ENCODE data around the gene GNG13. TPM values are rescaled to one million over a fixed set of nuclear protein-coding genes. Genes with fewer than 3 reads are reported as not detected.
"Not testable (repeated sequence)": the region's sequence is repeated elsewhere in the genome, so short reads cannot be mapped to it uniquely, and the experiment has no call there.

Gene GNG13
- total RNA-seq, 2 donors from 2014 or later, result not detected

- H3K36me3 ChIP-seq, result no peaks in the 10 kb centered on the region
- peaks cover 5 to 9% of the 10 kb centered on the region in 2 donors for H3K4me1 ChIP-seq (ENCODE audit: control insufficient read depth in 1 of 2, low read depth in 2 of 2)
- H3K4me3 ChIP-seq, result no peak overlapping the region
- H3K27me3 ChIP-seq (replicated peaks; ENCODE audit: insufficient read depth), result no peaks in the 10 kb centered on the region
- H3K27ac ChIP-seq, result no peak overlapping the region
- ATAC-seq (ENCODE audit: insufficient number of reproducible peaks, low FRiP score, low read depth) (no peak), DNase-seq (ENCODE audit: low spot score) (no peak)
- TF ChIP-seq CTCF (IDR thresholded peaks at IDR 0.05), result no peak
- no peaks in the 10 kb centered on the region for H3K9me3 ChIP-seq
These were observed 20.2 kb upstream of the GNG13 start for GRCh38 chr16:820748-821147.

GRCh38 chr16:820044-820408 lies 19.5 kb upstream of the GNG13 start:
- H3K4me1 ChIP-seq (ENCODE audit: control insufficient read depth in 1 of 2, low read depth in 2 of 2); H3K27ac ChIP-seq; H3K4me3 ChIP-seq; H3K36me3 ChIP-seq; DNase-seq (ENCODE audit: low spot score); H3K27me3 ChIP-seq (replicated peaks; ENCODE audit: insufficient read depth); ATAC-seq (ENCODE audit: insufficient number of reproducible peaks, low FRiP score, low read depth); H3K9me3 ChIP-seq: not testable (repeated sequence)

- Histone ChIP-seq H3K4me1 (ENCODE audit: control insufficient read depth in 1 of 2, low read depth in 2 of 2) (no peaks in the 10 kb centered on the region), H3K9me3 (no peaks in the 10 kb centered on the region), H3K27ac (no peak overlapping the region), H3K4me3 (no peak overlapping the region), H3K36me3 (no peaks in the 10 kb centered on the region), H3K27me3 (replicated peaks; ENCODE audit: insufficient read depth) (no peaks in the 10 kb centered on the region)
- DNase-seq (ENCODE audit: low spot score), result no peak
- no peak for ATAC-seq (ENCODE audit: insufficient number of reproducible peaks, low FRiP score, low read depth)
- no peak for TF ChIP-seq CTCF (IDR thresholded peaks at IDR 0.05)
These were observed 19.0 kb upstream of the GNG13 start for GRCh38 chr16:819336-820043.

- Histone ChIP-seq H3K27ac (no peak overlapping the region), H3K27me3 (replicated peaks; ENCODE audit: insufficient read depth) (no peaks in the 10 kb centered on the region), H3K36me3 (no peaks in the 10 kb centered on the region), H3K4me1 (ENCODE audit: control insufficient read depth in 1 of 2, low read depth in 2 of 2) (no peaks in the 10 kb centered on the region), H3K9me3 (no peaks in the 10 kb centered on the region), H3K4me3 (no peak overlapping the region)
- DNase-seq (ENCODE audit: low spot score) (no peak), ATAC-seq (ENCODE audit: insufficient number of reproducible peaks, low FRiP score, low read depth) (no peak)
- TF ChIP-seq CTCF (IDR thresholded peaks at IDR 0.05), result no peak
These were observed 18.1 kb upstream of the GNG13 start for GRCh38 chr16:818592-818991.

- no peak overlapping the region for H3K27ac ChIP-seq
- ATAC-seq (ENCODE audit: insufficient number of reproducible peaks, low FRiP score, low read depth), result no peak
- DNase-seq (ENCODE audit: low spot score), result no peak
- H3K36me3 ChIP-seq, result no peaks in the 10 kb centered on the region
- H3K4me1 ChIP-seq (ENCODE audit: control insufficient read depth in 1 of 2, low read depth in 2 of 2), result no peaks in the 10 kb centered on the region
- H3K9me3 ChIP-seq, result no peaks in the 10 kb centered on the region
- H3K4me3 ChIP-seq, result no peak overlapping the region
- H3K27me3 ChIP-seq (replicated peaks; ENCODE audit: insufficient read depth), result no peaks in the 10 kb centered on the region
- no peak for TF ChIP-seq CTCF (IDR thresholded peaks at IDR 0.05)
These were observed 17.6 kb upstream of the GNG13 start for GRCh38 chr16:818132-818531.

Measured in thoracic aorta (tissue), 2 donors.